Uterus (tissue), 2 donors: ENCODE results near the gene AK4.

Experiments used
- POLR2A ChIP-seq, 2 donors: fragments of 450-650 bp; IDR thresholded peaks; one replicate each; pipeline ENCODE4 v1.6.1; 2016; ENCODE audit warnings: antibody characterized with exemption in 2 of 2, mild to moderate bottlenecking in 1 of 2, moderate library complexity in 1 of 2
- TF ChIP-seq, protein P1 (sequence below), 4 experiments: fragments of 200-600 bp in 2 of 4; fragments of 450-650 bp in 2 of 4; sonication (generic) in 2 of 4; IDR thresholded peaks; one replicate each; pipeline ENCODE4 v1.5.1; 2016 to 2019; ENCODE audit warnings: antibody characterized with exemption in 4 of 4, mild to moderate bottlenecking in 2 of 4, moderate library complexity in 1 of 4

GRCh38 chr1:65108025-65108642 lies 39.9 kb upstream of the AK4 start:
- TF ChIP-seq, protein P1, sequence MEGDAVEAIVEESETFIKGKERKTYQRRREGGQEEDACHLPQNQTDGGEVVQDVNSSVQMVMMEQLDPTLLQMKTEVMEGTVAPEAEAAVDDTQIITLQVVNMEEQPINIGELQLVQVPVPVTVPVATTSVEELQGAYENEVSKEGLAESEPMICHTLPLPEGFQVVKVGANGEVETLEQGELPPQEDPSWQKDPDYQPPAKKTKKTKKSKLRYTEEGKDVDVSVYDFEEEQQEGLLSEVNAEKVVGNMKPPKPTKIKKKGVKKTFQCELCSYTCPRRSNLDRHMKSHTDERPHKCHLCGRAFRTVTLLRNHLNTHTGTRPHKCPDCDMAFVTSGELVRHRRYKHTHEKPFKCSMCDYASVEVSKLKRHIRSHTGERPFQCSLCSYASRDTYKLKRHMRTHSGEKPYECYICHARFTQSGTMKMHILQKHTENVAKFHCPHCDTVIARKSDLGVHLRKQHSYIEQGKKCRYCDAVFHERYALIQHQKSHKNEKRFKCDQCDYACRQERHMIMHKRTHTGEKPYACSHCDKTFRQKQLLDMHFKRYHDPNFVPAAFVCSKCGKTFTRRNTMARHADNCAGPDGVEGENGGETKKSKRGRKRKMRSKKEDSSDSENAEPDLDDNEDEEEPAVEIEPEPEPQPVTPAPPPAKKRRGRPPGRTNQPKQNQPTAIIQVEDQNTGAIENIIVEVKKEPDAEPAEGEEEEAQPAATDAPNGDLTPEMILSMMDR (IDR thresholded peaks at IDR 0.05) = no peak
- TF ChIP-seq POLR2A (IDR thresholded peaks at IDR 0.05) = no peak
